NT2/D1 (cell line): ENCODE measurements around the gene GRHPR.

Experiments used
- SUZ12 ChIP-seq: IDR thresholded peaks from 2 replicates; pipeline ENCODE4 v1.6.1; 2011; ENCODE audit not compliant: insufficient read length, insufficient read depth; ENCODE audit errors: extremely low read depth
- YY1 ChIP-seq: IDR thresholded peaks from 2 replicates; pipeline ENCODE4 v1.6.1; 2011; ENCODE audit not compliant: insufficient read length, insufficient read depth
- ZNF274 ChIP-seq: IDR thresholded peaks from 2 replicates; pipeline ENCODE4 v1.6.1; 2011; ENCODE audit warnings: mild to moderate bottlenecking, low read depth, low read length

- TF ChIP-seq ZNF274 = no peak
- TF ChIP-seq SUZ12 = no peak
- no peak for TF ChIP-seq YY1
Observed at GRCh38 chr9:37446401-37446800, 23.9 kb downstream of the GRHPR start.
